OCI-M1 (cell line): ENCODE measurements around the gene ADGRL3.

Experiments used
- DNase-seq: peaks from one replicate; lab custom pipeline; 2025; lab: John Stamatoyannopoulos, UW

ADGRL3 gene

GRCh38 chr4:61277785-61278760 is 77.9 kb downstream of the ADGRL3 start:
- no peak for DNase-seq

GRCh38 chr4:61292322-61292721 is 92.2 kb downstream of the ADGRL3 start:
- no peak for DNase-seq

GRCh38 chr4:61293707-61294400 is 93.7 kb downstream of the ADGRL3 start:
- no peak for DNase-seq

DNA sequence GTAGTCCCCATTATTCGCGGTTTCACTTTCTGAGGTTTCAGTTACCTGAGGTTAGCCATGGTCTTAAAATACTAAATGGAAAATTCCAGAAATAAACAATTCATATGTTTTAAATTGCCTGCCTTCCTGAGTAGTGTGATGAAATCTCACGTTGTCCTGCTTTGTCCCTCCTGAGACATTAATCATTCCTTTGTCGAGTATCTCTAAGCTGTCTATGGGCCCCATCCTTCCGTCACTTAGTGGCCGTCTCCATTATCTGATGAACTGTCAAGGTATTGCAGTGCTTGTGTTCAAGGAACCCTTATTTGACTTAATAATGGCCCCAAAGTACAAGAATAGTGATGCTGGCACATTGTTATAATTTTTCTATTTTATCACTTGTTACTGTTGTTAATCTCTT is 94.8 kb downstream of the ADGRL3 start:
- DNase-seq = no peak

- DNase-seq = no peak
These were observed 96.0 kb downstream of the ADGRL3 start for GRCh38 chr4:61296144-61296543.

DNA sequence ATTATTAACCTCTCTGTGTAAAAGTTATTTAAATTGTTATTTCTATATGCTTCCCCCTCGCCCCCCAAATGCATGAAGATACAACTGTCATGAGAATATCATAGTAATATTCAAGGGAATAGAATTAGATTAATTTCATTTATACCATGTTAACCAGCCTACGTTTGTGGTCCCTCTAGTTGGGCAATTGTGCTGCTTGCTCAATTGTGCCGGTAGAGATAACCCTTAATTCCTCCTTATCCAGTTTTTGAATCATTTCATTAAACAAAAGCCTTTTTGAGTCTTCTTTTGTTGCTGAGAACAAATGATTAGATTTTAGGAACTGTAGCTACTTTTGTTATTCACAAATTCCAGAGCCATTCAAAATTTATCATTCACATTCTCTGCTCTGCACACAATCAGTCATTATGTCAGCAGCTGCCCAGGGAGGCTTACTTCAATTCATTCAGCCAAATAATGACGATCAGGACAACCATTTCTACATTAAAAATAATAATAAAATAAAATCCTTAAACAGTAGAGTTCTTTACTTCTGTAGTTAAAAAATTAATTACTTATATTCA is 98.1 kb downstream of the ADGRL3 start:
- DNase-seq = peak; percentile 16

GRCh38 chr4:61299316-61299715 is 99.2 kb downstream of the ADGRL3 start:
- DNase-seq = no peak

DNA sequence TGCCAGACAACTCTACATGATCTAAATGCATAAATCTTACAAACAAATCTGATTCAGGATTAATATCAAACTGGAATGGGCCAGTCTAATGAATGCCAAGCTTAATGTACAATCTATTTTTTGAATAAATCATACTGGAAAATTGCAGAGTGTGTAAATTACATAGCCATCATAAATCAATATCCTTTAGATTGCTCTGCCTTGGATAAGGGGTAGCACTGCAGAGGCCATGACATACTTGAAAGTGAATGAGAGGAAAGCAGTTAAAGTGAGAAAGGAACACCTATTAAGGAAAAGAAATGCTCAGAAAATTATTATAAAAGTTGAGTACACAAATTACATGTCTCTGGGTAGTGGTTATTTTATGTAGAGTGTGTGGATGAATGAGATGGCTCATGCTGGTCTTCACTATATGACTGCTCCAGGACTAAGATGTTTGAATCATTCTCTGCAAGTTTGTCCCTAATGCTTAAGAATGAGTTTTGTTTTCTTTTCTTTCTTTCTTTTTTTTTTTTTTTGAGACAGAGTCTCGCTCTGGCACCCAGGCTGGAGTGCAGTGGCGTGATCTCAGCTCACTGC is 100.2 kb downstream of the ADGRL3 start:
- no peak for DNase-seq

DNA sequence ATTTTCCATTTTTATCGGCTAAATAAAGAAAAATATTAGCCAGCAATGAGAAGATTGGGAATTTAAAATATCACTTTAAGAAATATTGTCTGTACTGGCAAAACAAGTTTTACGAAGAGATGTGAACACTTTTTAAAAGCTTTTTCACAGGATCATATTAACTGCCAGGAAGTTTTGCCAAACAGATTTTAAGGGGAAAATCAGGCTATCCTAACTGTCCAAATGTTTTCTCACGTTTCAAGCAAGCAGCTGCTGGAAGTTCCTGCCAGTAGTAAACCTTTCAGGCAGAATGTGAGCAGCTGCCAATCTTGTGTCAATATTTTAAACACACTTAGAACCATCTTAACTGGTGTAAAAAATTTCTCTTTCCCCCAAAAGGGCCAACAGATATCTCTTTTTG is 101.1 kb downstream of the ADGRL3 start:
- DNase-seq = no peak

DNA sequence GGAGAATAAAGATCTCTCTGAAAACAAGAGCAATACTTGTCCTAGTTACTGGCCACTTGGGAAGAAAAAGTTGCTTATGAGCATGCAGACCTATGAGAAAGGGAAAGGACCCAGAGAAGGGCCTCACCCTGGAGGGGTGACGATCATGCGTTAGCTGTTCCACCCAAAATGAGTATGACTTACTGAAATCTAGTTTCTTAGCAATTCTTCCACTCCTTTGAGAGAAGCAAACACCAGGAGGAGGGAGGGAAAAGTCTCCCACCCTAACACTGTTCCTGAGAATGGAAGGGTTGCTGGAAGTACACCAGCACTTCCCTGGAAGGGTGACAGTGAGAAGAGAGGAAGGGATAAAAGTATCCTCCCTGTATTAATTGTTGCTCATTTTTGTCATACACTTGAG is 107.9 kb downstream of the ADGRL3 start:
- DNase-seq = no peak

DNA sequence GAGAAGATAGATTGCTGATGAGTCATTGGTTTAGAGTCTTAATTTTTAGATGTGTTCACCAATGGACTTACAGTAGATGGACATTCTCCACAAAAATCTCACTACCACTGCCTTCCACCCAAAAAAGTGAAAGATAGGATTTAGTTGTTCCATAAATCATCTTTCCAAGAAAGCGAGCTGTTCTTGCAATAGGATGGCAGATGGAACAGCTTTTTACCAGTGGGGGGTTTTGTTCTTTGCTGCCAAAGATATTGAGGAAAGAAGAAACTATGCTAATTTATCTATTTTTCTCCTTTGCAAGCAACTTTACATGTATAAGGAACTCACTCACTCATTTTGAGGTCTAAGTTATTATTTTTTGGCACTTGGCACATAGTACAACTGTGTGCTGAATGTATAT is 109.5 kb downstream of the ADGRL3 start:
- DNase-seq = no peak

GRCh38 chr4:61312526-61312925 is 112.4 kb downstream of the ADGRL3 start:
- no peak for DNase-seq

GRCh38 chr4:61318431-61318830 is 118.3 kb downstream of the ADGRL3 start:
- no peak for DNase-seq

- DNase-seq = no peak
These were observed 119.0 kb downstream of the ADGRL3 start for GRCh38 chr4:61319156-61319555.

GRCh38 chr4:61320154-61320553 is 120.0 kb downstream of the ADGRL3 start:
- DNase-seq = no peak

- no peak for DNase-seq
These were observed 120.5 kb downstream of the ADGRL3 start for GRCh38 chr4:61320631-61321030.

- DNase-seq = no peak
These were observed 132.6 kb downstream of the ADGRL3 start for GRCh38 chr4:61332693-61333092.

GRCh38 chr4:61333490-61333889 is 133.4 kb downstream of the ADGRL3 start:
- no peak for DNase-seq

GRCh38 chr4:61335241-61335763 is 135.2 kb downstream of the ADGRL3 start:
- no peak for DNase-seq

GRCh38 chr4:61336488-61336887 is 136.4 kb downstream of the ADGRL3 start:
- DNase-seq = no peak

- DNase-seq = no peak
These were observed 136.8 kb downstream of the ADGRL3 start for GRCh38 chr4:61336916-61337315.

DNA sequence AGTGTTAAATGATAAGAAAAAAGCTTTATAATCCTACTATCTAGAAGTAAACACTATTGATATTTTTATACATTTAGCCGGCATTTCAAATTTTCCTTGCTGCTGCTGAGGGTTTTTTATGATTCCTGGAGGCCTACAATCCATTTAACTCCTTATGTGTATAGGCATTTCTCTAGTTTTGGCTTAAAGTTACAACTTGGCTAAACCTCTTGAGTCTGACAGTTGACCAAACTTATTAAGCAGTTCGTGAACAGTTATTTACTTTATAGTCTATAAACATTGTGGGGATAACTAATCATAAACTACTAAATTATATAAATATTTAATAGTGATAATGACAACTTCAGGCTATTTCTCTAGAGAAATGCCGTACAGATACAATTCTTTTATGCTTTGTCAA is 141.9 kb downstream of the ADGRL3 start:
- no peak for DNase-seq
